Keratinocyte (primary cell): Measurements from ENCODE around the gene SFXN1. TPM values are rescaled to one million over a fixed set of nuclear protein-coding genes. Genes with fewer than 3 reads are reported as not detected.

Experiments used
- DNase-seq: peaks from one replicate; pipeline ENCODE4 v3.0.0-alpha.2; 2011; ENCODE audit warnings: low read depth, missing footprints, low spot score
- FAIRE-seq: peaks from 2 replicates; lab custom pipeline; 2011; peaks lifted over from hg19 to GRCh38; lab: Jason Lieb, UNC
- H2AFZ ChIP-seq: 2 replicates; pipeline ENCODE4 v1.6.0; 2012; ENCODE audit warnings: low read length, control low read depth, inconsistent platforms; ENCODE audit not compliant: control insufficient read depth
- H3K27ac ChIP-seq: 2 replicates; pipeline ENCODE4 v1.5.1; 2011; ENCODE audit warnings: low read length; ENCODE audit not compliant: control insufficient read depth, insufficient read depth
- H3K27me3 ChIP-seq: 3 replicates; pipeline ENCODE4 v1.6.0; 2011; ENCODE audit warnings: low read length; ENCODE audit not compliant: control insufficient read depth, insufficient read depth; ENCODE audit errors: extremely low read depth
- H3K36me3 ChIP-seq, 2 experiments: 2 replicates in 1 of 2; 3 replicates in 1 of 2; pipeline ENCODE4 v1.5.1; 2011; ENCODE audit warnings: low read length in 2 of 2, mild to moderate bottlenecking in 1 of 2; ENCODE audit not compliant: control insufficient read depth in 2 of 2, insufficient read depth in 2 of 2; ENCODE audit errors: extremely low read depth in 1 of 2
- H3K4me1 ChIP-seq: 3 replicates; pipeline ENCODE4 v1.5.1; 2011; ENCODE audit warnings: low read length; ENCODE audit not compliant: control insufficient read depth, insufficient read depth; ENCODE audit errors: extremely low read depth
- H3K4me2 ChIP-seq: 3 replicates; pipeline ENCODE4 v1.6.0; 2011; ENCODE audit warnings: low read depth, low read length; ENCODE audit not compliant: control insufficient read depth, insufficient read depth; ENCODE audit errors: extremely low read depth
- H3K4me3 ChIP-seq, 3 experiments: fragments of 200-600 bp in 1 of 3; sonication (generic) in 1 of 3; 2 replicates in 2 of 3; 3 replicates in 1 of 3; pipeline ENCODE4 v1.5.1; 2011 to 2016; ENCODE audit warnings: low read length in 3 of 3, mild to moderate bottlenecking in 3 of 3, control low read depth in 2 of 3, inconsistent platforms in 1 of 3, low read depth in 1 of 3, mixed read lengths in 1 of 3, mixed run types in 1 of 3, moderate library complexity in 1 of 3; ENCODE audit not compliant: control insufficient read depth in 2 of 3, insufficient read depth in 2 of 3; ENCODE audit errors: extremely low read depth in 1 of 3
- H3K79me2 ChIP-seq: 2 replicates; pipeline ENCODE4 v1.6.0; 2012; ENCODE audit warnings: low read length; ENCODE audit not compliant: control insufficient read depth, insufficient read depth
- H3K9ac ChIP-seq: 3 replicates; pipeline ENCODE4 v1.6.0; 2011; ENCODE audit warnings: low read length; ENCODE audit not compliant: control insufficient read depth, insufficient read depth; ENCODE audit errors: extremely low read depth
- H3K9me1 ChIP-seq: 3 replicates; pipeline ENCODE4 v1.6.0; 2011; ENCODE audit warnings: low read length; ENCODE audit not compliant: control insufficient read depth, insufficient read depth; ENCODE audit errors: extremely low read depth
- H3K9me3 ChIP-seq: 2 replicates; pipeline ENCODE4 v1.5.1; 2012; ENCODE audit warnings: low read depth, low read length; ENCODE audit not compliant: control insufficient read depth
- H4K20me1 ChIP-seq: 3 replicates; pipeline ENCODE4 v1.6.0; 2011; ENCODE audit warnings: low read length; ENCODE audit not compliant: control insufficient read depth, insufficient read depth; ENCODE audit errors: extremely low read depth
- CTCF ChIP-seq, 3 experiments: IDR thresholded peaks in 1 of 3; conservative IDR thresholded peaks in 1 of 3; optimal IDR thresholded peaks in 1 of 3; 2 replicates in 2 of 3; 3 replicates in 1 of 3; pipeline versions ENCODE3 to v1.5.1; 2011; ENCODE audit warnings: low read length in 3 of 3, mild to moderate bottlenecking in 3 of 3, moderate library complexity in 2 of 3, control low read depth in 1 of 3, inconsistent platforms in 1 of 3; ENCODE audit not compliant: insufficient read depth in 2 of 3; ENCODE audit errors: extremely low read depth in 1 of 3
- EZH2 ChIP-seq: IDR thresholded peaks from one replicate; pipeline ENCODE4 v1.6.1; 2012; ENCODE audit warnings: inconsistent platforms, mild to moderate bottlenecking, low read length, moderate library complexity
- dilution Hi-C: fragments of 300-500 bp; cut with MboI; formaldehyde crosslinking; loops from one replicate; pipeline ENCODE4 v1.7.0; 2020; ENCODE audit warnings: low sequenced_read_pairs; ENCODE audit not compliant: extremely low pct_ligation_motif_present
- polyA plus RNA-seq, 5 experiments: library from polyadenylated mRNA; depleted of rRNA in 3 of 5; stranded (reverse) in 3 of 5; stranded (forward) in 1 of 5; unstranded in 1 of 5; fragments of >200 nt; gene quantifications; 1 replicate in 1 of 5; 2 replicates in 3 of 5; 3 replicates in 1 of 5; pipeline versions ENCODE4 v1.2.1 to v1.2.3, GENCODE V29; 2011 to 2012; ENCODE audit warnings: missing spikeins in 2 of 5, low read depth in 1 of 5, low replicate concordance in 1 of 5

SFXN1 gene
- polyA plus RNA-seq, 1 donor (not counting 4 experiments of a cell fraction or from before 2014, with no cell fraction given) = 80.8 TPM

GRCh38 chr5:175576591-175576990 is 98.2 kb downstream of the SFXN1 start:
- H3K27me3 ChIP-seq = no peaks in the 10 kb centered on the region
- dilution Hi-C loops = no loop called here
- no peak for FAIRE-seq

More at GRCh38 chr5:175576591-175576990, 98.2 kb downstream of the SFXN1 start:
- no peak for DNase-seq
- Histone ChIP-seq H3K9me3 (no peaks in the 10 kb centered on the region), H3K36me3 (no peaks in the 10 kb centered on the region), H3K4me1 (peaks cover 14% of the 10 kb centered on the region), H3K27ac (no peak overlapping the region), H3K4me3 (no peak overlapping the region), H3K4me2 (no peak overlapping the region), H3K9me1 (no peaks in the 10 kb centered on the region), H2AFZ (no peak overlapping the region), H3K9ac (no peak overlapping the region), H3K79me2 (no peaks in the 10 kb centered on the region), H4K20me1 (no peaks in the 10 kb centered on the region)
- TF ChIP-seq CTCF (optimal IDR thresholded peaks at IDR 0.05 in 1 of 3, IDR thresholded peaks at IDR 0.05 in 1 of 3, conservative IDR thresholded peaks at IDR 0.05 in 1 of 3; ENCODE audit: extremely low read depth in 1 of 3, insufficient read depth in 2 of 3, low read length in 3 of 3) (no peak), EZH2 (no peak)

Other genes starting within 250 kb of the SFXN1 start
- 0.01 TPM in 1 of 3 replicates, not detected in the others for gene DRD1, start 34.4 kb upstream of the SFXN1 start, polyA plus RNA-seq
- 0.08 TPM in 1 of 3 replicates, not detected in the others for gene HRH2, start 179.5 kb downstream of the SFXN1 start, polyA plus RNA-seq